Right atrium auricular region (tissue), 2 donors: ENCODE measurements around the gene PDE4C. TPM values are rescaled to one million over a fixed set of nuclear protein-coding genes. Genes with fewer than 3 reads are reported as not detected.

Experiments
- DNase-seq: peaks from one replicate; pipeline ENCODE4 v3.0.0-alpha.2; 2019; ENCODE audit warnings: low spot score
- H3K27ac ChIP-seq, 2 donors: fragments of 200-600 bp; sonication (generic); 1 replicate in 1 of 2; 2 replicates in 1 of 2; pipeline ENCODE4 v1.5.1; 2016 to 2019
- H3K27me3 ChIP-seq, 2 donors: fragments of 200-600 bp; sonication (generic); one replicate each; pipeline versions ENCODE4 v1.5.1 to v1.6.0; 2017 to 2019
- H3K36me3 ChIP-seq: fragments of 200-600 bp; sonication (generic); one replicate; pipeline ENCODE4 v1.5.1; 2016
- H3K4me1 ChIP-seq, 2 donors: fragments of 200-600 bp; sonication (generic); one replicate each; pipeline versions ENCODE4 v1.5.1 to v1.6.0; 2017 to 2019
- H3K4me3 ChIP-seq, 2 donors: fragments of 200-600 bp; sonication (generic); 1 replicate in 1 of 2; 2 replicates in 1 of 2; pipeline ENCODE4 v1.5.1; 2017 to 2019; ENCODE audit warnings: mild to moderate bottlenecking in 1 of 2, moderate library complexity in 1 of 2
- H3K9me3 ChIP-seq, 2 donors: fragments of 200-600 bp; sonication (generic); one replicate each; pipeline ENCODE4 v1.5.1; 2019
- total RNA-seq, 2 donors: library from RNA; depleted of rRNA; stranded (reverse); fragments of >200 nt; gene quantifications; one replicate each; pipeline ENCODE4 v1.1.0, GENCODE V29; 2016
- TF ChIP-seq, protein P1 (sequence below), 2 donors: fragments of 200-600 bp; sonication (generic); IDR thresholded peaks; one replicate each; pipeline ENCODE4 v1.5.1; 2019; ENCODE audit warnings: antibody characterized with exemption in 2 of 2

Gene PDE4C
- total RNA-seq, 2 donors from 2014 or later: 1.4 TPM; not detected in 1

- Histone ChIP-seq H3K27ac (peak overlapping the region in 1 of 2 donors; percentile 42), H3K4me3 (no peak overlapping the region), H3K4me1 (peaks cover 0 to 22% of the 10 kb centered on the region in 2 donors), H3K27me3 (no peaks in the 10 kb centered on the region), H3K36me3 (peaks cover 33% of the 10 kb centered on the region), H3K9me3 (no peaks in the 10 kb centered on the region)
- TF ChIP-seq, protein P1, sequence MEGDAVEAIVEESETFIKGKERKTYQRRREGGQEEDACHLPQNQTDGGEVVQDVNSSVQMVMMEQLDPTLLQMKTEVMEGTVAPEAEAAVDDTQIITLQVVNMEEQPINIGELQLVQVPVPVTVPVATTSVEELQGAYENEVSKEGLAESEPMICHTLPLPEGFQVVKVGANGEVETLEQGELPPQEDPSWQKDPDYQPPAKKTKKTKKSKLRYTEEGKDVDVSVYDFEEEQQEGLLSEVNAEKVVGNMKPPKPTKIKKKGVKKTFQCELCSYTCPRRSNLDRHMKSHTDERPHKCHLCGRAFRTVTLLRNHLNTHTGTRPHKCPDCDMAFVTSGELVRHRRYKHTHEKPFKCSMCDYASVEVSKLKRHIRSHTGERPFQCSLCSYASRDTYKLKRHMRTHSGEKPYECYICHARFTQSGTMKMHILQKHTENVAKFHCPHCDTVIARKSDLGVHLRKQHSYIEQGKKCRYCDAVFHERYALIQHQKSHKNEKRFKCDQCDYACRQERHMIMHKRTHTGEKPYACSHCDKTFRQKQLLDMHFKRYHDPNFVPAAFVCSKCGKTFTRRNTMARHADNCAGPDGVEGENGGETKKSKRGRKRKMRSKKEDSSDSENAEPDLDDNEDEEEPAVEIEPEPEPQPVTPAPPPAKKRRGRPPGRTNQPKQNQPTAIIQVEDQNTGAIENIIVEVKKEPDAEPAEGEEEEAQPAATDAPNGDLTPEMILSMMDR (IDR thresholded peaks at IDR 0.05): no peak
- no peak for DNase-seq
These were observed 31.5 kb downstream of the PDE4C start for GRCh38 chr19:18194554-18195238.

GRCh38 chr19:18194181-18194530 is 32.1 kb downstream of the PDE4C start:
- Histone ChIP-seq H3K4me3 (peak overlapping the region; percentile 56 to 96), H3K4me1 (peaks cover 0 to 22% of the 10 kb centered on the region in 2 donors), H3K9me3 (no peaks in the 10 kb centered on the region), H3K36me3 (peaks cover 29% of the 10 kb centered on the region), H3K27me3 (no peaks in the 10 kb centered on the region), H3K27ac (peak overlapping the region in 1 of 2 donors; percentile 42)
- TF ChIP-seq, protein P1 (IDR thresholded peaks at IDR 0.05): no peak
- DNase-seq: no peak

- Histone ChIP-seq H3K27me3 (no peaks in the 10 kb centered on the region), H3K27ac (peak overlapping the region; percentile 79 to 84), H3K36me3 (peaks cover 25% of the 10 kb centered on the region), H3K9me3 (no peaks in the 10 kb centered on the region), H3K4me3 (peak overlapping the region; percentile 56 to 96), H3K4me1 (peaks cover 0 to 22% of the 10 kb centered on the region in 2 donors)
- no peak for DNase-seq
- TF ChIP-seq, protein P1 (IDR thresholded peaks at IDR 0.05): no peak
These were observed 32.7 kb downstream of the PDE4C start for GRCh38 chr19:18193388-18194180.

GRCh38 chr19:18192673-18193387 is 33.4 kb downstream of the PDE4C start, which contains the start of gene MPV17L2:
Gene MPV17L2, plus strand, starts transcription at chr19:18193218. Its CDS starts 64 bp downstream, at chr19:18193282.
- Histone ChIP-seq H3K27me3 (no peaks in the 10 kb centered on the region), H3K4me1 (peaks cover 0 to 22% of the 10 kb centered on the region in 2 donors)
- peak; percentile 100 for DNase-seq

GRCh38 chr19:18191640-18192062 is 34.6 kb downstream of the PDE4C start:
- DNase-seq: no peak
- Histone ChIP-seq H3K36me3 (peaks cover 16% of the 10 kb centered on the region), H3K9me3 (no peaks in the 10 kb centered on the region), H3K4me1 (peaks cover 0 to 22% of the 10 kb centered on the region in 2 donors), H3K4me3 (peak overlapping the region; percentile 44 to 59), H3K27me3 (no peaks in the 10 kb centered on the region), H3K27ac (peak overlapping the region; percentile 93 to 98)
- TF ChIP-seq, protein P1 (IDR thresholded peaks at IDR 0.05): no peak

More at GRCh38 chr19:18192673-18193387, 33.4 kb downstream of the PDE4C start, which contains the start of gene MPV17L2:
- Histone ChIP-seq H3K27ac (peak within 1 kb of the TSS; percentile 93 to 98), H3K9me3 (no peaks in the 10 kb centered on the region), H3K36me3 (peaks cover 17% of the 10 kb centered on the region), H3K4me3 (peak within 1 kb of the TSS; percentile 56 to 96)
- TF ChIP-seq, protein P1 (IDR thresholded peaks at IDR 0.05): no peak
